ENCODE measurements around the gene BTBD9. TPM values are rescaled to one million over a fixed set of nuclear protein-coding genes. Genes with fewer than 3 reads are reported as not detected.

Gene BTBD9
- total and polyA plus RNA-seq, 2 donors (not counting 3 experiments of a cell fraction or from before 2014, with no cell fraction given), result 4.9 to 15.0 TPM

- DNase-seq (ENCODE audit: low read depth, low spot score) (no peak), FAIRE-seq (no peak)
- intact Hi-C loops (cut with micrococcal nuclease), result loop anchor here (10.0 kb wide), 2 partner anchors 358 to 448 kb away; no protein-coding TSS in a partner anchor
- Histone ChIP-seq H4K20me1 (replicated peaks; ENCODE audit: control insufficient read depth, extremely low read depth, insufficient read depth, low read length) (no peaks in the 10 kb centered on the region), H3K4me2 (ENCODE audit: insufficient read depth, low read length) (no peak overlapping the region), H3K36me3 (ENCODE audit: control insufficient read depth in 2 of 2, extremely low read depth in 1 of 2, insufficient read depth in 2 of 2, low read length in 2 of 2) (peaks cover 0 to 2% of the 10 kb centered on the region in 2 experiments), H3K79me2 (ENCODE audit: control insufficient read depth, insufficient read depth, low read length) (no peaks in the 10 kb centered on the region), H3K4me3 (replicated peaks in 1 of 3; ENCODE audit: insufficient read depth in 1 of 3, low read depth in 1 of 3, low read length in 3 of 3) (no peak overlapping the region), H3K4me1 (ENCODE audit: control insufficient read depth, extremely low read depth, insufficient read depth, low read length) (peaks cover 21% of the 10 kb centered on the region), H3K27ac (ENCODE audit: insufficient read depth, low read depth, low read length) (no peak overlapping the region), H2AFZ (ENCODE audit: low read depth, low read length) (no peak overlapping the region), H3K27me3 (ENCODE audit: control insufficient read depth in 2 of 2, insufficient read depth in 2 of 2, low read length in 2 of 2) (no peaks in the 10 kb centered on the region), H3K9ac (replicated peaks; ENCODE audit: extremely low read depth, insufficient read depth, low read length) (no peak overlapping the region), H3K9me3 (replicated peaks; ENCODE audit: control insufficient read depth, insufficient read depth, low read length) (no peaks in the 10 kb centered on the region), H3K9me1 (replicated peaks; ENCODE audit: control insufficient read depth, extremely low read depth, insufficient read depth, low read length) (no peaks in the 10 kb centered on the region)
- BruUV-seq (replicated peaks), result no TSS peak
- no peak for TF ChIP-seq CTCF (IDR thresholded peaks at IDR 0.05; ENCODE audit: extremely low read depth in 1 of 2, insufficient read depth in 1 of 2, low read depth in 1 of 2, low read length in 2 of 2)
- TF ChIP-seq POLR2AphosphoS5 (IDR thresholded peaks at IDR 0.05; ENCODE audit: insufficient read depth, low read depth, low read length), result no peak
- no peak for TF ChIP-seq FOS (IDR thresholded peaks at IDR 0.05; ENCODE audit: borderline replicate concordance, insufficient read depth, low read length)
- no peak for TF ChIP-seq POLR2A (IDR thresholded peaks at IDR 0.05; ENCODE audit: low read depth, low read length)
- TF ChIP-seq GATA2 (IDR thresholded peaks at IDR 0.05; ENCODE audit: insufficient read depth, insufficient read length, low read depth, low read length), result no peak
- TF ChIP-seq JUN (IDR thresholded peaks at IDR 0.05; ENCODE audit: borderline replicate concordance, insufficient read depth, insufficient read length, low read depth), result no peak
- no peak for TF ChIP-seq EZH2 (IDR thresholded peaks at IDR 0.05; ENCODE audit: borderline replicate concordance, low read depth, low read length, severe bottlenecking)
- TF ChIP-seq MAX (IDR thresholded peaks at IDR 0.05; ENCODE audit: insufficient read depth, insufficient read length), result no peak
- no peak for TF ChIP-seq MYC (IDR thresholded peaks at IDR 0.05; ENCODE audit: low read depth, low read length)
- dilution Hi-C loops (cut with MboI; ENCODE audit: extremely low pct_ligation_motif_present, low sequenced_read_pairs), result no loop called here
- POLR2A ChIA-PET, result no interaction called here
- CTCF ChIA-PET, result no interaction called here
These were observed 486.5 kb downstream of the BTBD9 start for GRCh38 chr6:38153076-38153797.

Measured in endothelial cell of umbilical vein (primary cell).